BLaER1 (cell line): ENCODE data around the gene ZSWIM1.

ENCODE experiments used
- H3K27ac ChIP-seq: shearing (Covaris generic); formaldehyde crosslinking; 2 replicates; pipeline ENCODE4 v1.8.1; 2022
- H3K27me3 ChIP-seq: shearing (Covaris generic); formaldehyde crosslinking; 2 replicates; pipeline ENCODE4 v1.8.1; 2022
- H3K36me3 ChIP-seq: shearing (Covaris generic); formaldehyde crosslinking; 2 replicates; pipeline ENCODE4 v1.8.1; 2022
- H3K4me1 ChIP-seq: shearing (Covaris generic); formaldehyde crosslinking; 2 replicates; pipeline ENCODE4 v1.8.1; 2022
- H3K4me2 ChIP-seq: shearing (Covaris generic); formaldehyde crosslinking; 2 replicates; pipeline ENCODE4 v1.8.1; 2022
- H3K4me3 ChIP-seq: shearing (Covaris generic); formaldehyde crosslinking; 2 replicates; pipeline ENCODE4 v1.8.1; 2022
- H3K9ac ChIP-seq: shearing (Covaris generic); formaldehyde crosslinking; 2 replicates; pipeline ENCODE4 v1.8.1; 2022
- H3K9me3 ChIP-seq: shearing (Covaris generic); formaldehyde crosslinking; 2 replicates; pipeline ENCODE4 v1.8.1; 2022
- H4K20me1 ChIP-seq: shearing (Covaris generic); formaldehyde crosslinking; 2 replicates; pipeline ENCODE4 v1.8.1; 2022
- Cebpa-rat ChIP-seq: shearing (Covaris generic); IDR thresholded peaks from 2 replicates; pipeline ENCODE4 v1.8.1; 2022

The ZSWIM1 gene

GRCh38 chr20:45886590-45887345 is 5.7 kb downstream of the ZSWIM1 start:
- H3K9me3 ChIP-seq, result no peaks in the 10 kb centered on the region
- H3K9ac ChIP-seq, result no peak overlapping the region
- peaks cover 42% of the 10 kb centered on the region for H4K20me1 ChIP-seq
- no peak overlapping the region for H3K4me2 ChIP-seq
- no peaks in the 10 kb centered on the region for H3K27me3 ChIP-seq
- H3K4me3 ChIP-seq, result no peak overlapping the region
- peaks cover 47% of the 10 kb centered on the region for H3K4me1 ChIP-seq
- TF ChIP-seq Cebpa-rat, result no peak
- H3K27ac ChIP-seq, result no peak overlapping the region
- H3K36me3 ChIP-seq, result peaks cover 61% of the 10 kb centered on the region

GRCh38 chr20:45887346-45887715 is 6.3 kb downstream of the ZSWIM1 start, which contains the start of gene SPATA25:
TSS of gene SPATA25 (minus strand) at chr20:45887622. CDS start at chr20:45887590, 32 bp downstream.
- no peak within 1 kb of the TSS for H3K27ac ChIP-seq
- H3K4me2 ChIP-seq, result peak within 1 kb of the TSS; percentile 100; the same call in 1 of the 2 replicates
- no peaks in the 10 kb centered on the region for H3K27me3 ChIP-seq
- H3K36me3 ChIP-seq, result peaks cover 59% of the 10 kb centered on the region
- H3K9me3 ChIP-seq, result no peaks in the 10 kb centered on the region
- H3K4me3 ChIP-seq, result no peak within 1 kb of the TSS
- no peak for TF ChIP-seq Cebpa-rat
- peaks cover 45% of the 10 kb centered on the region for H4K20me1 ChIP-seq
- no peak within 1 kb of the TSS for H3K9ac ChIP-seq
- peaks cover 47% of the 10 kb centered on the region for H3K4me1 ChIP-seq

- H3K4me1 ChIP-seq, result peaks cover 51% of the 10 kb centered on the region
- H3K4me3 ChIP-seq, result no peak overlapping the region
- H3K4me2 ChIP-seq, result peak overlapping the region; percentile 100; the same call in 1 of the 2 replicates
- H3K27ac ChIP-seq, result no peak overlapping the region
- H4K20me1 ChIP-seq, result peaks cover 31% of the 10 kb centered on the region
- H3K9ac ChIP-seq, result no peak overlapping the region; the same call in 1 of the 2 replicates
- no peaks in the 10 kb centered on the region for H3K9me3 ChIP-seq
- no peak for TF ChIP-seq Cebpa-rat
- no peaks in the 10 kb centered on the region for H3K27me3 ChIP-seq
- H3K36me3 ChIP-seq, result peaks cover 57% of the 10 kb centered on the region
These were observed 7.7 kb downstream of the ZSWIM1 start for GRCh38 chr20:45888681-45889080.

- TF ChIP-seq Cebpa-rat, result no peak
- Histone ChIP-seq H3K9ac (peak overlapping the region; percentile 85), H3K4me3 (peak overlapping the region; percentile 85), H3K27me3 (no peaks in the 10 kb centered on the region), H3K27ac (peak overlapping the region; percentile 89), H3K9me3 (no peaks in the 10 kb centered on the region), H4K20me1 (peaks cover 20% of the 10 kb centered on the region), H3K36me3 (peaks cover 57% of the 10 kb centered on the region), H3K4me1 (peaks cover 41% of the 10 kb centered on the region), H3K4me2 (peak overlapping the region; percentile 100)
These were observed 9.3 kb downstream of the ZSWIM1 start for GRCh38 chr20:45890077-45890984.

- no peak for TF ChIP-seq Cebpa-rat
- Histone ChIP-seq H3K4me1 (peaks cover 41% of the 10 kb centered on the region), H3K4me3 (peak within 1 kb of the TSS; percentile 85), H3K9ac (peak within 1 kb of the TSS; percentile 85), H4K20me1 (peaks cover 17% of the 10 kb centered on the region), H3K27me3 (no peaks in the 10 kb centered on the region), H3K9me3 (no peaks in the 10 kb centered on the region), H3K27ac (peak within 1 kb of the TSS; percentile 89), H3K4me2 (peak within 1 kb of the TSS; percentile 100), H3K36me3 (peaks cover 57% of the 10 kb centered on the region)
These were observed 10.3 kb downstream of the ZSWIM1 start, which contains the start of the genes CTSA and NEURL2 for GRCh38 chr20:45890985-45891983. TSS of gene CTSA (plus strand) at chr20:45891335. CDS start at chr20:45891569, 234 bp downstream. TSS of gene NEURL2 (minus strand) at chr20:45891208. CDS start at chr20:45890991, 217 bp downstream.

- peaks cover 12% of the 10 kb centered on the region; the same call in 1 of the 2 replicates for H4K20me1 ChIP-seq
- H3K27me3 ChIP-seq, result no peaks in the 10 kb centered on the region
- peak overlapping the region; percentile 100 for H3K4me2 ChIP-seq
- no peak for TF ChIP-seq Cebpa-rat
- H3K36me3 ChIP-seq, result peaks cover 56% of the 10 kb centered on the region
- H3K9ac ChIP-seq, result peak overlapping the region; percentile 85
- H3K27ac ChIP-seq, result peak overlapping the region; percentile 89; the same call in 1 of the 2 replicates
- peak overlapping the region; percentile 85 for H3K4me3 ChIP-seq
- peaks cover 41% of the 10 kb centered on the region for H3K4me1 ChIP-seq
- H3K9me3 ChIP-seq, result no peaks in the 10 kb centered on the region
These were observed 11.2 kb downstream of the ZSWIM1 start for GRCh38 chr20:45892049-45892825.

- H3K9me3 ChIP-seq, result no peaks in the 10 kb centered on the region
- no peak for TF ChIP-seq Cebpa-rat
- H3K4me2 ChIP-seq, result no peak overlapping the region
- H3K4me1 ChIP-seq, result peaks cover 41% of the 10 kb centered on the region
- peaks cover 12% of the 10 kb centered on the region; the same call in 1 of the 2 replicates for H4K20me1 ChIP-seq
- H3K4me3 ChIP-seq, result no peak overlapping the region
- H3K27ac ChIP-seq, result no peak overlapping the region
- H3K36me3 ChIP-seq, result peaks cover 58% of the 10 kb centered on the region
- H3K27me3 ChIP-seq, result no peaks in the 10 kb centered on the region
- H3K9ac ChIP-seq, result no peak overlapping the region
These were observed 11.9 kb downstream of the ZSWIM1 start for GRCh38 chr20:45892828-45893500.

GRCh38 chr20:45893831-45894230 is 12.8 kb downstream of the ZSWIM1 start:
- peaks cover 8% of the 10 kb centered on the region; the same call in 1 of the 2 replicates for H4K20me1 ChIP-seq
- H3K4me1 ChIP-seq, result peaks cover 35% of the 10 kb centered on the region
- no peaks in the 10 kb centered on the region for H3K27me3 ChIP-seq
- TF ChIP-seq Cebpa-rat, result no peak
- H3K4me2 ChIP-seq, result no peak overlapping the region
- H3K4me3 ChIP-seq, result no peak overlapping the region
- H3K36me3 ChIP-seq, result peaks cover 61% of the 10 kb centered on the region
- no peak overlapping the region for H3K27ac ChIP-seq
- no peak overlapping the region for H3K9ac ChIP-seq
- no peaks in the 10 kb centered on the region for H3K9me3 ChIP-seq
